GM23338 (cell line): ENCODE measurements around the gene SH2D1A. TPM values are rescaled to one million over a fixed set of nuclear protein-coding genes. Genes with fewer than 3 reads are reported as not detected.

ENCODE experiments used
- ATAC-seq: fragments of 200-7000 bp; cut with Tn5 transposase; 3 replicates; pipeline ENCODE4 v1.9.1; 2020
- DNase-seq: peaks from one replicate; pipeline ENCODE4 v3.0.0-alpha.2; 2015; ENCODE audit warnings: low spot score
- H2AFZ ChIP-seq: fragments of 200-600 bp; sonication (generic); 2 replicates; pipeline ENCODE4 v1.8.0; 2016; ENCODE audit warnings: antibody characterized with exemption, mild to moderate bottlenecking, moderate library complexity
- H3F3A ChIP-seq: fragments of 200-600 bp; sonication (generic); replicated peaks from 2 replicates; pipeline ENCODE4 v1.8.0; 2017; ENCODE audit warnings: antibody characterized with exemption, mixed run types, low read depth
- H3K27ac ChIP-seq: fragments of 200-600 bp; sonication (generic); 2 replicates; pipeline ENCODE4 v1.6.1; 2016; ENCODE audit warnings: low read depth
- H3K27me3 ChIP-seq: fragments of 200-600 bp; sonication (generic); 2 replicates; pipeline ENCODE4 v1.8.0; 2016; ENCODE audit warnings: mild to moderate bottlenecking, mixed run types, moderate library complexity; ENCODE audit not compliant: insufficient read depth
- H3K36me3 ChIP-seq: fragments of 200-600 bp; sonication (generic); 2 replicates; pipeline ENCODE4 v1.8.0; 2016; ENCODE audit warnings: mild to moderate bottlenecking; ENCODE audit not compliant: insufficient read depth
- H3K4me1 ChIP-seq: fragments of 200-600 bp; sonication (generic); 2 replicates; pipeline ENCODE4 v1.8.0; 2016; ENCODE audit warnings: mild to moderate bottlenecking, moderate library complexity; ENCODE audit not compliant: insufficient read depth
- H3K4me2 ChIP-seq: fragments of 200-600 bp; sonication (generic); 2 replicates; pipeline ENCODE4 v1.7.1; 2017; ENCODE audit warnings: mixed run types
- H3K4me3 ChIP-seq: fragments of 200-600 bp; sonication (generic); 2 replicates; pipeline ENCODE4 v1.6.1; 2016; ENCODE audit warnings: mixed run types
- H3K79me2 ChIP-seq: fragments of 200-600 bp; sonication (generic); replicated peaks from 2 replicates; pipeline ENCODE4 v1.8.0; 2017; ENCODE audit warnings: mild to moderate bottlenecking; ENCODE audit not compliant: insufficient read depth
- H3K9me2 ChIP-seq: fragments of 200-600 bp; sonication (generic); 2 replicates; pipeline ENCODE4 v1.8.0; 2017; ENCODE audit not compliant: insufficient read depth
- H4K20me1 ChIP-seq: fragments of 200-600 bp; sonication (generic); replicated peaks from 2 replicates; pipeline ENCODE4 v1.8.0; 2017; ENCODE audit warnings: mild to moderate bottlenecking; ENCODE audit not compliant: insufficient read depth
- H3K27ac Mint-ChIP-seq: 2 replicates; pipeline ENCODE4 v1.8.0; 2020; ENCODE audit warnings: inconsistent platforms, mild to moderate bottlenecking, moderate library complexity, mixed read lengths
- H3K27me3 Mint-ChIP-seq: 3 replicates; pipeline ENCODE4 v1.8.0; 2022; ENCODE audit warnings: low read depth, mild to moderate bottlenecking, moderate library complexity, mixed read lengths, inconsistent platforms; ENCODE audit not compliant: insufficient read depth, poor library complexity
- H3K36me3 Mint-ChIP-seq: 3 replicates; pipeline ENCODE4 v1.8.0; 2021; ENCODE audit warnings: low read depth, mild to moderate bottlenecking, inconsistent platforms, moderate library complexity, mixed read lengths
- H3K4me1 Mint-ChIP-seq: 3 replicates; pipeline ENCODE4 v1.8.0; 2020; ENCODE audit warnings: mild to moderate bottlenecking, inconsistent platforms, mixed read lengths
- H3K4me3 Mint-ChIP-seq: 3 replicates; pipeline ENCODE4 v1.8.0; 2021; ENCODE audit warnings: moderate library complexity, mild to moderate bottlenecking, inconsistent platforms, mixed read lengths
- H3K9me3 Mint-ChIP-seq: 3 replicates; pipeline ENCODE4 v1.8.0; 2020; ENCODE audit warnings: moderate library complexity, mild to moderate bottlenecking, inconsistent platforms, mixed read lengths
- EZH2phosphoT487 ChIP-seq: fragments of 200-600 bp; sonication (generic); IDR thresholded peaks from one replicate; pipeline ENCODE4 v1.8.1; 2018; ENCODE audit warnings: antibody characterized with exemption; ENCODE audit not compliant: unreplicated experiment
- POLR2AphosphoS5 ChIP-seq: IDR thresholded peaks from 2 replicates; pipeline ENCODE4 v1.6.1; 2016; ENCODE audit warnings: antibody characterized with exemption, low read depth
- STAT1 ChIP-seq: IDR thresholded peaks from one replicate; pipeline ENCODE4 v1.6.1; 2016; ENCODE audit warnings: antibody characterized with exemption; ENCODE audit not compliant: unreplicated experiment
- ZNF114 ChIP-seq: fragments of 250-450 bp; sonication (Bioruptor Pico); IDR thresholded peaks from 2 replicates; pipeline ENCODE4 v1.5.0; 2020; ENCODE audit warnings: mild to moderate bottlenecking, moderate library complexity
- polyA plus RNA-seq: library from polyadenylated mRNA; unstranded; fragments of >200 nt; fragmentation: Nextera tagmentation; extraction: Ambion mirVana; gene quantifications from 2 replicates; pipeline ENCODE4 v1.2.1, GENCODE V29; 2016
- total RNA-seq: library from RNA; depleted of rRNA; stranded (reverse); fragments of >200 nt; shearing (Covaris generic); gene quantifications from 2 replicates; pipeline ENCODE4 v1.2.3, GENCODE V29; 2014
- TF ChIP-seq, protein P1 (sequence below): fragments of 250-450 bp; sonication (Bioruptor Pico); IDR thresholded peaks from 2 replicates; pipeline ENCODE4 v1.5.0; 2020; ENCODE audit warnings: mild to moderate bottlenecking, moderate library complexity
- TF ChIP-seq, protein P2 (sequence below): IDR thresholded peaks from one replicate; pipeline ENCODE4 v1.6.1; 2018; ENCODE audit warnings: antibody characterized with exemption; ENCODE audit not compliant: unreplicated experiment

Gene SH2D1A
- total and polyA plus RNA-seq, 2 experiments from 2014 or later: not detected

DNA sequence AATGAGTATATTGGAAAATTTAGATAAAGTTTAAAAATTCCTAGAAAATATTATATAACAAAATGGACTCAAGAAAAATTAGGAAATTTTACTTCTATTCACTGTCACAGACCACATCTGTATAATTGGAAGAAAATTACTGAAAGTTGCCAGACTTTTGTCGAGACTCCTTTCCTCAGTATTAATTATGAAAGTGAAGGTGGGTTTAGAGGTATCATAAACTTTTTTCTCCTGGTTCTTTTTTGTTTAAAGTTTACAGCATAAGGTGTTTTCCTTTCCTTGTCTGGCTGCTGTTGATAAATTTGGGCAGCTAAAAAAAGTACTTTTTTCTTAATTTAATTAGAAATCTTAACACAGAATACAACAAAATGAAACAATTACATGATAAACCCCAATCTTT lies 20.6 kb upstream of the SH2D1A start:
- H3K27me3 Mint-ChIP-seq: no peaks in the 10 kb centered on the region
- ATAC-seq: no peak
- DNase-seq: no peak
- no peak overlapping the region for H3K27ac ChIP-seq
- no peak overlapping the region for H2AFZ ChIP-seq
- no peaks in the 10 kb centered on the region for H3K27me3 ChIP-seq
- no peaks in the 10 kb centered on the region for H3K4me1 ChIP-seq
- no peak overlapping the region for H3K4me2 ChIP-seq
- H3K36me3 ChIP-seq: no peaks in the 10 kb centered on the region
- no peaks in the 10 kb centered on the region for H4K20me1 ChIP-seq
- H3F3A ChIP-seq: no peaks in the 10 kb centered on the region
- H3K4me3 ChIP-seq: no peak overlapping the region
- H3K27ac Mint-ChIP-seq: no peak overlapping the region
- no peaks in the 10 kb centered on the region for H3K9me2 ChIP-seq
- no peaks in the 10 kb centered on the region for H3K79me2 ChIP-seq
- H3K36me3 Mint-ChIP-seq: no peaks in the 10 kb centered on the region
- no peaks in the 10 kb centered on the region for H3K4me1 Mint-ChIP-seq
- TF ChIP-seq STAT1: no peak
- no peak for TF ChIP-seq ZNF114 (CRISPR knock-in tag)
- no peak for TF ChIP-seq EZH2phosphoT487
- TF ChIP-seq, protein P1, sequence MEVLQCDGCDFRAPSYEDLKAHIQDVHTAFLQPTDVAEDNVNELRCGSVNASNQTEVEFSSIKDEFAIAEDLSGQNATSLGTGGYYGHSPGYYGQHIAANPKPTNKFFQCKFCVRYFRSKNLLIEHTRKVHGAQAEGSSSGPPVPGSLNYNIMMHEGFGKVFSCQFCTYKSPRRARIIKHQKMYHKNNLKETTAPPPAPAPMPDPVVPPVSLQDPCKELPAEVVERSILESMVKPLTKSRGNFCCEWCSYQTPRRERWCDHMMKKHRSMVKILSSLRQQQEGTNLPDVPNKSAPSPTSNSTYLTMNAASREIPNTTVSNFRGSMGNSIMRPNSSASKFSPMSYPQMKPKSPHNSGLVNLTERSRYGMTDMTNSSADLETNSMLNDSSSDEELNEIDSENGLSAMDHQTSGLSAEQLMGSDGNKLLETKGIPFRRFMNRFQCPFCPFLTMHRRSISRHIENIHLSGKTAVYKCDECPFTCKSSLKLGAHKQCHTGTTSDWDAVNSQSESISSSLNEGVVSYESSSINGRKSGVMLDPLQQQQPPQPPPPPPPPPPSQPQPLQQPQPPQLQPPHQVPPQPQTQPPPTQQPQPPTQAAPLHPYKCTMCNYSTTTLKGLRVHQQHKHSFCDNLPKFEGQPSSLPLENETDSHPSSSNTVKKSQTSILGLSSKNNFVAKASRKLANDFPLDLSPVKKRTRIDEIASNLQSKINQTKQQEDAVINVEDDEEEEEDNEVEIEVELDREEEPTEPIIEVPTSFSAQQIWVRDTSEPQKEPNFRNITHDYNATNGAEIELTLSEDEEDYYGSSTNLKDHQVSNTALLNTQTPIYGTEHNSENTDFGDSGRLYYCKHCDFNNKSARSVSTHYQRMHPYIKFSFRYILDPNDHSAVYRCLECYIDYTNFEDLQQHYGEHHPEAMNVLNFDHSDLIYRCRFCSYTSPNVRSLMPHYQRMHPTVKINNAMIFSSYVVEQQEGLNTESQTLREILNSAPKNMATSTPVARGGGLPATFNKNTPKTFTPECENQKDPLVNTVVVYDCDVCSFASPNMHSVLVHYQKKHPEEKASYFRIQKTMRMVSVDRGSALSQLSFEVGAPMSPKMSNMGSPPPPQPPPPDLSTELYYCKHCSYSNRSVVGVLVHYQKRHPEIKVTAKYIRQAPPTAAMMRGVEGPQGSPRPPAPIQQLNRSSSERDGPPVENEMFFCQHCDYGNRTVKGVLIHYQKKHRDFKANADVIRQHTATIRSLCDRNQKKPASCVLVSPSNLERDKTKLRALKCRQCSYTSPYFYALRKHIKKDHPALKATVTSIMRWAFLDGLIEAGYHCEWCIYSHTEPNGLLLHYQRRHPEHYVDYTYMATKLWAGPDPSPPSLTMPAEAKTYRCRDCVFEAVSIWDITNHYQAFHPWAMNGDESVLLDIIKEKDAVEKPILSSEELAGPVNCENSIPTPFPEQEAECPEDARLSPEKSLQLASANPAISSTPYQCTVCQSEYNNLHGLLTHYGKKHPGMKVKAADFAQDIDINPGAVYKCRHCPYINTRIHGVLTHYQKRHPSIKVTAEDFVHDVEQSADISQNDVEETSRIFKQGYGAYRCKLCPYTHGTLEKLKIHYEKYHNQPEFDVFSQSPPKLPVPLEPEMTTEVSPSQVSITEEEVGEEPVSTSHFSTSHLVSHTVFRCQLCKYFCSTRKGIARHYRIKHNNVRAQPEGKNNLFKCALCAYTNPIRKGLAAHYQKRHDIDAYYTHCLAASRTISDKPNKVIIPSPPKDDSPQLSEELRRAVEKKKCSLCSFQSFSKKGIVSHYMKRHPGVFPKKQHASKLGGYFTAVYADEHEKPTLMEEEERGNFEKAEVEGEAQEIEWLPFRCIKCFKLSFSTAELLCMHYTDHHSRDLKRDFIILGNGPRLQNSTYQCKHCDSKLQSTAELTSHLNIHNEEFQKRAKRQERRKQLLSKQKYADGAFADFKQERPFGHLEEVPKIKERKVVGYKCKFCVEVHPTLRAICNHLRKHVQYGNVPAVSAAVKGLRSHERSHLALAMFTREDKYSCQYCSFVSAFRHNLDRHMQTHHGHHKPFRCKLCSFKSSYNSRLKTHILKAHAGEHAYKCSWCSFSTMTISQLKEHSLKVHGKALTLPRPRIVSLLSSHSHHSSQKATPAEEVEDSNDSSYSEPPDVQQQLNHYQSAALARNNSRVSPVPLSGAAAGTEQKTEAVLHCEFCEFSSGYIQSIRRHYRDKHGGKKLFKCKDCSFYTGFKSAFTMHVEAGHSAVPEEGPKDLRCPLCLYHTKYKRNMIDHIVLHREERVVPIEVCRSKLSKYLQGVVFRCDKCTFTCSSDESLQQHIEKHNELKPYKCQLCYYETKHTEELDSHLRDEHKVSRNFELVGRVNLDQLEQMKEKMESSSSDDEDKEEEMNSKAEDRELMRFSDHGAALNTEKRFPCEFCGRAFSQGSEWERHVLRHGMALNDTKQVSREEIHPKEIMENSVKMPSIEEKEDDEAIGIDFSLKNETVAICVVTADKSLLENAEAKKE (CRISPR knock-in tag): no peak
- TF ChIP-seq POLR2AphosphoS5: no peak
- TF ChIP-seq, protein P2, sequence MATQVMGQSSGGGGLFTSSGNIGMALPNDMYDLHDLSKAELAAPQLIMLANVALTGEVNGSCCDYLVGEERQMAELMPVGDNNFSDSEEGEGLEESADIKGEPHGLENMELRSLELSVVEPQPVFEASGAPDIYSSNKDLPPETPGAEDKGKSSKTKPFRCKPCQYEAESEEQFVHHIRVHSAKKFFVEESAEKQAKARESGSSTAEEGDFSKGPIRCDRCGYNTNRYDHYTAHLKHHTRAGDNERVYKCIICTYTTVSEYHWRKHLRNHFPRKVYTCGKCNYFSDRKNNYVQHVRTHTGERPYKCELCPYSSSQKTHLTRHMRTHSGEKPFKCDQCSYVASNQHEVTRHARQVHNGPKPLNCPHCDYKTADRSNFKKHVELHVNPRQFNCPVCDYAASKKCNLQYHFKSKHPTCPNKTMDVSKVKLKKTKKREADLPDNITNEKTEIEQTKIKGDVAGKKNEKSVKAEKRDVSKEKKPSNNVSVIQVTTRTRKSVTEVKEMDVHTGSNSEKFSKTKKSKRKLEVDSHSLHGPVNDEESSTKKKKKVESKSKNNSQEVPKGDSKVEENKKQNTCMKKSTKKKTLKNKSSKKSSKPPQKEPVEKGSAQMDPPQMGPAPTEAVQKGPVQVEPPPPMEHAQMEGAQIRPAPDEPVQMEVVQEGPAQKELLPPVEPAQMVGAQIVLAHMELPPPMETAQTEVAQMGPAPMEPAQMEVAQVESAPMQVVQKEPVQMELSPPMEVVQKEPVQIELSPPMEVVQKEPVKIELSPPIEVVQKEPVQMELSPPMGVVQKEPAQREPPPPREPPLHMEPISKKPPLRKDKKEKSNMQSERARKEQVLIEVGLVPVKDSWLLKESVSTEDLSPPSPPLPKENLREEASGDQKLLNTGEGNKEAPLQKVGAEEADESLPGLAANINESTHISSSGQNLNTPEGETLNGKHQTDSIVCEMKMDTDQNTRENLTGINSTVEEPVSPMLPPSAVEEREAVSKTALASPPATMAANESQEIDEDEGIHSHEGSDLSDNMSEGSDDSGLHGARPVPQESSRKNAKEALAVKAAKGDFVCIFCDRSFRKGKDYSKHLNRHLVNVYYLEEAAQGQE: no peak
- no peaks in the 10 kb centered on the region for H3K9me3 Mint-ChIP-seq
- H3K4me3 Mint-ChIP-seq: no peak overlapping the region
